GM12878 (cell line): ENCODE results near the gene TMPRSS13. TPM values are rescaled to one million over a fixed set of nuclear protein-coding genes. Genes with fewer than 3 reads are reported as not detected.

Source experiments
- ATAC-seq: fragments of 200-7000 bp; cut with Tn5 transposase; 3 replicates; pipeline ENCODE4 v1.9.1; 2020; ENCODE audit warnings: mild to moderate bottlenecking, moderate library complexity
- BruUV-seq: library from RNA; stranded (reverse); fragments of 400-500 nt; replicated peaks from 2 replicates; lab custom pipeline; 2021; lab: Mats Ljungman, UMichigan
- CTCF ChIA-PET: fragments of 300-600 bp; sonication (Branson Sonifier 250); formaldehyde crosslinking; extraction: SDS; loops from one replicate; lab custom pipeline; 2021; ENCODE audit warnings: inconsistent platforms; lab: Yijun Ruan, JAX
- POLR2A ChIA-PET: fragments of 350-600 bp; formaldehyde crosslinking; extraction: SDS; loops from one replicate; lab custom pipeline; 2021; ENCODE audit warnings: inconsistent platforms; lab: Charles Lee
- RAD21 ChIA-PET: fragments of 300-600 bp; sonication (Branson Sonifier 250); formaldehyde crosslinking; loops from one replicate; lab custom pipeline; 2023; ENCODE audit warnings: antibody characterized with exemption; ENCODE audit not compliant: unreplicated experiment; lab: Charles Lee
- SMC1A ChIA-PET: fragments of 300-600 bp; sonication (Branson Sonifier 250); formaldehyde crosslinking; loops from one replicate; lab custom pipeline; 2023; ENCODE audit not compliant: unreplicated experiment, uncharacterized antibody; lab: Charles Lee
- DNase-seq: peaks from one replicate; pipeline ENCODE4 v3.0.0-alpha.2; 2011; ENCODE audit warnings: low read depth, low spot score
- FAIRE-seq: peaks from 3 replicates; lab custom pipeline; 2011; peaks lifted over from hg19 to GRCh38; lab: Jason Lieb, UNC
- H2AFZ ChIP-seq: 2 replicates; pipeline ENCODE4 v1.6.0; 2011; ENCODE audit warnings: low read depth, low read length, control low read depth; ENCODE audit not compliant: control insufficient read depth
- H3K27ac ChIP-seq: 2 replicates; pipeline ENCODE4 v1.5.1; 2011; ENCODE audit warnings: control low read depth; ENCODE audit not compliant: control insufficient read depth, insufficient read depth
- H3K27me3 ChIP-seq, 2 experiments: replicated peaks in 1 of 2; 2 replicates each; pipeline versions ENCODE4 v1.6.0 to v1.6.1; 2011; ENCODE audit warnings: low read length in 1 of 2; ENCODE audit not compliant: control insufficient read depth in 2 of 2, insufficient read depth in 2 of 2
- H3K36me3 ChIP-seq, 2 experiments: 2 replicates each; pipeline ENCODE4 v1.5.1; 2011; ENCODE audit warnings: low read length in 1 of 2; ENCODE audit not compliant: control insufficient read depth in 2 of 2, insufficient read depth in 2 of 2
- H3K4me1 ChIP-seq: 2 replicates; pipeline ENCODE4 v1.6.1; 2011; ENCODE audit warnings: mild to moderate bottlenecking, low read length, moderate library complexity, mixed read lengths; ENCODE audit not compliant: control insufficient read depth, insufficient read depth
- H3K4me2 ChIP-seq: 2 replicates; pipeline ENCODE4 v1.6.0; 2011; ENCODE audit warnings: control low read depth; ENCODE audit not compliant: control insufficient read depth, insufficient read depth
- H3K4me3 ChIP-seq: fragments of 200-600 bp; sonication (generic); 2 replicates; pipeline ENCODE4 v1.5.1; 2016
- H3K79me2 ChIP-seq: 2 replicates; pipeline ENCODE4 v1.6.0; 2011; ENCODE audit warnings: low read length; ENCODE audit not compliant: control insufficient read depth, insufficient read depth
- H3K9ac ChIP-seq: 2 replicates; pipeline ENCODE4 v1.8.0; 2011; ENCODE audit warnings: low read length, control low read depth, mixed read lengths; ENCODE audit not compliant: control insufficient read depth, insufficient read depth
- H3K9me3 ChIP-seq: replicated peaks from 3 replicates; pipeline ENCODE4 v1.5.1; 2011; ENCODE audit warnings: mild to moderate bottlenecking, low read length; ENCODE audit not compliant: control insufficient read depth, insufficient read depth
- H4K20me1 ChIP-seq: 2 replicates; pipeline ENCODE4 v1.6.0; 2011; ENCODE audit not compliant: control insufficient read depth, insufficient read depth
- ASH2L ChIP-seq: fragments of 300-600, 200-600 bp; sonication (generic); IDR thresholded peaks from 2 replicates; pipeline ENCODE4 v1.6.1; 2017; ENCODE audit warnings: low read depth, mild to moderate bottlenecking, borderline replicate concordance
- CBFB ChIP-seq: IDR thresholded peaks from 2 replicates; pipeline ENCODE4 v1.6.1; 2016; ENCODE audit warnings: antibody characterized with exemption, low read depth
- CBX3 ChIP-seq: fragments of 200-600 bp; sonication (generic); IDR thresholded peaks from 2 replicates; pipeline ENCODE4 v1.6.1; 2016; ENCODE audit warnings: low read depth, borderline replicate concordance
- EED ChIP-seq: sonication (generic); IDR thresholded peaks from 2 replicates; pipeline ENCODE4 v1.6.1; 2016; ENCODE audit warnings: antibody characterized with exemption, low read depth
- GABPA ChIP-seq: IDR thresholded peaks from 2 replicates; pipeline ENCODE4 v1.6.1; 2014; ENCODE audit warnings: antibody characterized with exemption, low read depth, mild to moderate bottlenecking, inconsistent platforms
- MTA2 ChIP-seq: fragments of 450-650 bp; IDR thresholded peaks from 2 replicates; pipeline ENCODE4 v1.6.1; 2016; ENCODE audit warnings: low read depth, mild to moderate bottlenecking, moderate library complexity
- MYC ChIP-seq: IDR thresholded peaks from 2 replicates; pipeline ENCODE4 v1.6.1; 2011; ENCODE audit warnings: mild to moderate bottlenecking, low read length, moderate library complexity, inconsistent platforms; ENCODE audit not compliant: insufficient read depth, insufficient replicate concordance, insufficient read length, severe bottlenecking
- RBBP5 ChIP-seq: fragments of 200-600 bp; sonication (generic); conservative IDR thresholded peaks from 2 replicates; pipeline ENCODE4 v1.6.1; 2016
- SIX5 ChIP-seq: IDR thresholded peaks from 2 replicates; pipeline ENCODE4 v1.6.1; 2011; ENCODE audit warnings: mild to moderate bottlenecking, low read depth, low read length, moderate library complexity; ENCODE audit not compliant: severe bottlenecking
- TCF12 ChIP-seq: IDR thresholded peaks from 2 replicates; pipeline ENCODE4 v1.6.1; 2011; ENCODE audit warnings: low read depth, mild to moderate bottlenecking, low read length
- ZNF24 ChIP-seq: fragments of 450-650 bp; IDR thresholded peaks from 2 replicates; pipeline ENCODE4 v1.6.1; 2017; ENCODE audit warnings: antibody characterized with exemption, mild to moderate bottlenecking
- WGBS: methylation state at CpG from one replicate; pipeline ENCODE4 v1.1.6; 2016; ENCODE audit warnings: low lambda C conversion rate; ENCODE audit not compliant: insufficient replicate concordance, insufficient coverage; ENCODE audit errors: missing lambda C conversion rate; 5-methylcytosine and 5-hydroxymethylcytosine counted together
- in situ Hi-C: fragments of 300-500 bp; cut with MboI; formaldehyde crosslinking; loops from 9 replicates; pipeline ENCODE4 v1.14.3; 2018; ENCODE audit warnings: mixed read lengths
- intact Hi-C: fragments of 100-400 bp; cut with micrococcal nuclease; formaldehyde crosslinking; loops from one replicate; pipeline ENCODE4 v1.14.2; 2022; ENCODE audit not compliant: unreplicated experiment
- polyA plus RNA-seq, 11 experiments: library from polyadenylated mRNA; depleted of rRNA in 4 of 11; unstranded in 6 of 11; stranded (reverse) in 5 of 11; fragments of >200 nt; fragmentation: Nextera tagmentation in 4 of 11; fragmentation: Illumina TruSeq in 1 of 11; extraction: Ambion mirVana in 4 of 11; extraction: Trizol in 1 of 11; gene quantifications; 1 replicate in 1 of 11; 2 replicates in 10 of 11; pipeline versions ENCODE4 v1.2.1 to v1.2.3, GENCODE V29; 2011 to 2016; ENCODE audit warnings: inconsistent platforms in 2 of 11, missing spikeins in 2 of 11, low read depth in 1 of 11
- total RNA-seq, 4 experiments: library from RNA; depleted of rRNA in 3 of 4; stranded (reverse); fragments of >200 nt in 3 of 4; fragmentation: Illumina TruSeq in 1 of 4; extraction: Trizol in 1 of 4; gene quantifications; 2 replicates each; pipeline versions ENCODE4 v1.2.1 to v1.2.3, GENCODE V29; 2013 to 2021
- TF ChIP-seq, protein P1 (sequence below): fragments of 450-650 bp; IDR thresholded peaks from 2 replicates; pipeline ENCODE4 v1.6.1; 2017; ENCODE audit warnings: mild to moderate bottlenecking
- TF ChIP-seq, protein P2 (sequence below): fragments of 450-650 bp; formaldehyde crosslinking; IDR thresholded peaks from 2 replicates; pipeline ENCODE4 v1.4.0; 2022; ENCODE audit warnings: mild to moderate bottlenecking, moderate library complexity
- TF ChIP-seq, protein P3 (sequence below): fragments of 450-650 bp; IDR thresholded peaks from 2 replicates; pipeline ENCODE4 v1.6.1; 2017; ENCODE audit warnings: mild to moderate bottlenecking, moderate library complexity

TMPRSS13 gene
- total and polyA plus RNA-seq, 10 of the 15 experiments (the other 5 are each of a cell fraction or from before 2014, with no cell fraction given), result 0.05 to 0.50 (median 0.26) TPM; not detected in 2

DNA sequence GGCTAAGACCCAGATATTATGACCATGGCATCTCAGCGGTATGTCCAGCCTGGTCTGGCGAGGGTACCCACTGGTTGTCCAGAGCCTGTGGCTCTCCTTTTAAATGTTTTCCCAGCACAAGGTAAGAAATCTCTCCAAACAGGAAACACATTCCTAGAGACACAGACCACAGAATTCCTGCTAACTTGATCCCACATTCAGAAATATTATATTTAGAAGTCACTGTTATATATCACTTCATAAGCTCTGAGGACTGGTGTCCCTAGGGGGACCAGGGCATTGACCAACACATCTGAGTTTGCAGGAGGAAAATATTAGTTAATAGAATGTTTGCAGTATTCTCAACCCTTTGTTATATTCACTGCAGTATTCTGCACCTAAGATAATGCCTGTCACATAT, 23.1 kb downstream of the TMPRSS13 start:
- Histone ChIP-seq H3K27me3 (no peaks in the 10 kb centered on the region; a peak in 1 of 4 replicates), H3K4me1 (peaks cover 5% of the 10 kb centered on the region; the same call in 1 of the 2 replicates), H3K9me3 (no peaks in the 10 kb centered on the region), H3K79me2 (no peaks in the 10 kb centered on the region), H3K36me3 (no peaks in the 10 kb centered on the region), H3K4me2 (no peak overlapping the region), H3K27ac (no peak overlapping the region), H3K9ac (no peak overlapping the region), H4K20me1 (no peaks in the 10 kb centered on the region), H2AFZ (no peak overlapping the region), H3K4me3 (no peak overlapping the region)
- WGBS, result 70% methylated on average over 2 of the region's 2 CpGs
- intact Hi-C loops, result no loop called here
- BruUV-seq, result no TSS peak
- no peak for FAIRE-seq
- CTCF ChIA-PET, result interaction anchor here (1.1 to 7.6 kb wide), 4 partner anchors 34 to 148 kb away, joined by 3 to 83 read pairs (median 4); no protein-coding TSS in a partner anchor
- SMC1A ChIA-PET, result interaction anchor here (1.0 to 3.6 kb wide), 3 partner anchors 9 to 41 kb away, joined by 3 to 29 read pairs (median 4); no protein-coding TSS in a partner anchor
- in situ Hi-C loops, result no loop called here
- RAD21 ChIA-PET, result interaction anchor here (1.0 to 1.1 kb wide), 3 partner anchors 17 to 73 kb away, joined by 3 read pairs; no protein-coding TSS in a partner anchor
- DNase-seq, result no peak
- POLR2A ChIA-PET, result no interaction called here
- no peak for ATAC-seq
- TF ChIP-seq MYC, result no peak
- TF ChIP-seq, protein P1, sequence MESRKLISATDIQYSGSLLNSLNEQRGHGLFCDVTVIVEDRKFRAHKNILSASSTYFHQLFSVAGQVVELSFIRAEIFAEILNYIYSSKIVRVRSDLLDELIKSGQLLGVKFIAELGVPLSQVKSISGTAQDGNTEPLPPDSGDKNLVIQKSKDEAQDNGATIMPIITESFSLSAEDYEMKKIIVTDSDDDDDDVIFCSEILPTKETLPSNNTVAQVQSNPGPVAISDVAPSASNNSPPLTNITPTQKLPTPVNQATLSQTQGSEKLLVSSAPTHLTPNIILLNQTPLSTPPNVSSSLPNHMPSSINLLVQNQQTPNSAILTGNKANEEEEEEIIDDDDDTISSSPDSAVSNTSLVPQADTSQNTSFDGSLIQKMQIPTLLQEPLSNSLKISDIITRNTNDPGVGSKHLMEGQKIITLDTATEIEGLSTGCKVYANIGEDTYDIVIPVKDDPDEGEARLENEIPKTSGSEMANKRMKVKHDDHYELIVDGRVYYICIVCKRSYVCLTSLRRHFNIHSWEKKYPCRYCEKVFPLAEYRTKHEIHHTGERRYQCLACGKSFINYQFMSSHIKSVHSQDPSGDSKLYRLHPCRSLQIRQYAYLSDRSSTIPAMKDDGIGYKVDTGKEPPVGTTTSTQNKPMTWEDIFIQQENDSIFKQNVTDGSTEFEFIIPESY, result no peak
- TF ChIP-seq, protein P2, sequence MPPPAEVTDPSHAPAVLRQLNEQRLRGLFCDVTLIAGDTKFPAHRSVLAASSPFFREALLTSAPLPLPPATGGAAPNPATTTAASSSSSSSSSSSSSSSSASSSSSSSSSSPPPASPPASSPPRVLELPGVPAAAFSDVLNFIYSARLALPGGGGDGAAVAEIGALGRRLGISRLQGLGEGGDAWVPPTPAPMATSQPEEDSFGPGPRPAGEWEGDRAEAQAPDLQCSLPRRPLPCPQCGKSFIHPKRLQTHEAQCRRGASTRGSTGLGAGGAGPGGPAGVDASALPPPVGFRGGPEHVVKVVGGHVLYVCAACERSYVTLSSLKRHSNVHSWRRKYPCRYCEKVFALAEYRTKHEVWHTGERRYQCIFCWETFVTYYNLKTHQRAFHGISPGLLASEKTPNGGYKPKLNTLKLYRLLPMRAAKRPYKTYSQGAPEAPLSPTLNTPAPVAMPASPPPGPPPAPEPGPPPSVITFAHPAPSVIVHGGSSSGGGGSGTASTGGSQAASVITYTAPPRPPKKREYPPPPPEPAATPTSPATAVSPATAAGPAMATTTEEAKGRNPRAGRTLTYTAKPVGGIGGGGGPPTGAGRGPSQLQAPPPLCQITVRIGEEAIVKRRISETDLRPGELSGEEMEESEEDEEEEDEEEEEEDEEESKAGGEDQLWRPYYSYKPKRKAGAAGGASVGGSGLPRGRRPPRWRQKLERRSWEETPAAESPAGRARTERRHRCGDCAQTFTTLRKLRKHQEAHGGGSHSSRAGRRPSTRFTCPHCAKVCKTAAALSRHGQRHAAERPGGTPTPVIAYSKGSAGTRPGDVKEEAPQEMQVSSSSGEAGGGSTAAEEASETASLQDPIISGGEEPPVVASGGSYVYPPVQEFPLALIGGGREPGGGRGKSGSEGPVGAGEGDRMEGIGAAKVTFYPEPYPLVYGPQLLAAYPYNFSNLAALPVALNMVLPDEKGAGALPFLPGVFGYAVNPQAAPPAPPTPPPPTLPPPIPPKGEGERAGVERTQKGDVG (CRISPR knock-in tag), result no peak
- TF ChIP-seq EED, result no peak
- no peak for TF ChIP-seq ZNF24
- no peak for TF ChIP-seq CBFB
- TF ChIP-seq CBX3, result no peak
- no peak for TF ChIP-seq TCF12
- TF ChIP-seq MTA2, result no peak
- TF ChIP-seq GABPA, result no peak
- no peak for TF ChIP-seq RBBP5
- no peak for TF ChIP-seq SIX5
- TF ChIP-seq, protein P3, sequence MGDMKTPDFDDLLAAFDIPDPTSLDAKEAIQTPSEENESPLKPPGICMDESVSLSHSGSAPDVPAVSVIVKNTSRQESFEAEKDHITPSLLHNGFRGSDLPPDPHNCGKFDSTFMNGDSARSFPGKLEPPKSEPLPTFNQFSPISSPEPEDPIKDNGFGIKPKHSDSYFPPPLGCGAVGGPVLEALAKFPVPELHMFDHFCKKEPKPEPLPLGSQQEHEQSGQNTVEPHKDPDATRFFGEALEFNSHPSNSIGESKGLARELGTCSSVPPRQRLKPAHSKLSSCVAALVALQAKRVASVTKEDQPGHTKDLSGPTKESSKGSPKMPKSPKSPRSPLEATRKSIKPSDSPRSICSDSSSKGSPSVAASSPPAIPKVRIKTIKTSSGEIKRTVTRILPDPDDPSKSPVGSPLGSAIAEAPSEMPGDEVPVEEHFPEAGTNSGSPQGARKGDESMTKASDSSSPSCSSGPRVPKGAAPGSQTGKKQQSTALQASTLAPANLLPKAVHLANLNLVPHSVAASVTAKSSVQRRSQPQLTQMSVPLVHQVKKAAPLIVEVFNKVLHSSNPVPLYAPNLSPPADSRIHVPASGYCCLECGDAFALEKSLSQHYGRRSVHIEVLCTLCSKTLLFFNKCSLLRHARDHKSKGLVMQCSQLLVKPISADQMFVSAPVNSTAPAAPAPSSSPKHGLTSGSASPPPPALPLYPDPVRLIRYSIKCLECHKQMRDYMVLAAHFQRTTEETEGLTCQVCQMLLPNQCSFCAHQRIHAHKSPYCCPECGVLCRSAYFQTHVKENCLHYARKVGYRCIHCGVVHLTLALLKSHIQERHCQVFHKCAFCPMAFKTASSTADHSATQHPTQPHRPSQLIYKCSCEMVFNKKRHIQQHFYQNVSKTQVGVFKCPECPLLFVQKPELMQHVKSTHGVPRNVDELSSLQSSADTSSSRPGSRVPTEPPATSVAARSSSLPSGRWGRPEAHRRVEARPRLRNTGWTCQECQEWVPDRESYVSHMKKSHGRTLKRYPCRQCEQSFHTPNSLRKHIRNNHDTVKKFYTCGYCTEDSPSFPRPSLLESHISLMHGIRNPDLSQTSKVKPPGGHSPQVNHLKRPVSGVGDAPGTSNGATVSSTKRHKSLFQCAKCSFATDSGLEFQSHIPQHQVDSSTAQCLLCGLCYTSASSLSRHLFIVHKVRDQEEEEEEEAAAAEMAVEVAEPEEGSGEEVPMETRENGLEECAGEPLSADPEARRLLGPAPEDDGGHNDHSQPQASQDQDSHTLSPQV, result no peak
- TF ChIP-seq ASH2L, result no peak
